ENCODE measurements around the gene FHOD1. TPM values are rescaled to one million over a fixed set of nuclear protein-coding genes. Genes with fewer than 3 reads are reported as not detected.

The FHOD1 gene
- total RNA-seq, 4 donors from 2014 or later, result 17.9 to 26.4 (median 24.3) TPM

DNA sequence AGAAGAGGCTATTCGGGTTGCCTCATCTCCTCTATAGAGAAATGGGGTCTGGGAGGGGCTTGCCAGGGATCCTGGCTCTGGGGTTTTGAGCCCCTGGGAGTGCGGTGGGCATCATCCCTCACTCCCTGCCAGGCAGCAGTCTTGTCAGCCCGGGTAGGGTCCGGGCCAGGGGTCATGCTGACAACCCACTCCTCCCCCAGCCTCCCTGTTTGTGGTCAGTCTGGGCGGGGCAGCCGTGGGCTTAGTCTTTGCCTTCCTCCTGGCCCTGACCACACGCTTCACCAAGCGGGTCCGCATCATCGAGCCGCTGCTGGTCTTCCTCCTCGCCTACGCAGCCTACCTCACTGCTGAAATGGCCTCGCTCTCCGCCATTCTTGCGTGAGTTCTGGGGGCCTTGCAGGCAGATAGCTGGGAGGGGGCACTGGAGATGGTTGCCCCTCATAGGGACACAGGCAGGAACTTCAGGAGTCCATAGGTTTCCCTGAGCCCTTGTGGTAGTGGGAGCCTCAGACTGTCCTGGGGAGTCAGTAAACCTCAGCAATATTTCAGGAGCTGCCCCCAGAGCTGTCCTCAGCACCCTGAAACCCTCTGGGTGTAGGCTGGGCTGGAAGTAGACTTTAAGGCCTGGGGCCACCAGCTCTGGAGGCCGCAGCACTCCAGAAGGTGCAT is 8.4 kb upstream of the FHOD1 start:
- intact Hi-C loops (cut with DNase I), result no loop called here
- Histone ChIP-seq H3K4me1 (no peaks in the 10 kb centered on the region), H3K9me3 (no peaks in the 10 kb centered on the region), H3K36me3 (no peaks in the 10 kb centered on the region), H3K27ac (no peak overlapping the region), H3K4me3 (replicated peaks in 1 of 3) (no peak overlapping the region), H3K27me3 (no peaks in the 10 kb centered on the region)
- DNase-seq, result no peak
- WGBS, 2 donors, result 94 to 95% methylated on average over 12 to 16 of the region's 17 CpGs
- no peak for TF ChIP-seq CTCF (IDR thresholded peaks at IDR 0.05)
- TF ChIP-seq POLR2A (IDR thresholded peaks at IDR 0.05), result no peak

- WGBS, 2 donors, result 90 to 93% methylated on average over 12 to 18 of the region's 18 CpGs
- TF ChIP-seq POLR2A (IDR thresholded peaks at IDR 0.05) (no peak), CTCF (IDR thresholded peaks at IDR 0.05) (no peak)
- no peaks in the 10 kb centered on the region for H3K4me1 ChIP-seq
- DNase-seq, result no peak
- intact Hi-C loops (cut with DNase I), result no loop called here
- H3K4me3 ChIP-seq (replicated peaks in 1 of 3), result no peak overlapping the region
- H3K27me3 ChIP-seq, result no peaks in the 10 kb centered on the region
- H3K9me3 ChIP-seq, result no peaks in the 10 kb centered on the region
- H3K36me3 ChIP-seq, result no peaks in the 10 kb centered on the region
- no peak overlapping the region for H3K27ac ChIP-seq
These were observed 7.7 kb upstream of the FHOD1 start for GRCh38 chr16:67254801-67255552.

GRCh38 chr16:67252609-67253497 is 5.6 kb upstream of the FHOD1 start:
- Histone ChIP-seq H3K27ac (no peak overlapping the region), H3K4me1 (peaks cover 11 to 15% of the 10 kb centered on the region in 2 donors), H3K9me3 (no peaks in the 10 kb centered on the region), H3K36me3 (no peaks in the 10 kb centered on the region), H3K27me3 (no peaks in the 10 kb centered on the region), H3K4me3 (replicated peaks in 1 of 3) (no peak overlapping the region)
- intact Hi-C loops (cut with DNase I), result no loop called here
- no peak for DNase-seq
- no peak for TF ChIP-seq CTCF (IDR thresholded peaks at IDR 0.05)
- no peak for TF ChIP-seq POLR2A (IDR thresholded peaks at IDR 0.05)
- WGBS, 2 donors, result 93 to 95% methylated on average over 3 to 4 of the region's 4 CpGs

GRCh38 chr16:67250045-67250327 is 2.7 kb upstream of the FHOD1 start:
- no peak overlapping the region for H3K4me3 ChIP-seq (replicated peaks in 1 of 3)
- WGBS, 2 donors, result 73 to 74% methylated on average over 4 of the region's 4 CpGs
- TF ChIP-seq CTCF (IDR thresholded peaks at IDR 0.05) (no peak), POLR2A (IDR thresholded peaks at IDR 0.05) (no peak)
- intact Hi-C loops (cut with DNase I), result no loop called here
- no peaks in the 10 kb centered on the region for H3K36me3 ChIP-seq
- no peaks in the 10 kb centered on the region for H3K9me3 ChIP-seq
- H3K27me3 ChIP-seq, result no peaks in the 10 kb centered on the region
- H3K27ac ChIP-seq, result no peak overlapping the region
- no peak for DNase-seq
- peaks cover 23 to 28% of the 10 kb centered on the region in 2 donors for H3K4me1 ChIP-seq
